ENCODE data around the gene SMARCC2.
"Not testable (repeated sequence)": the region's sequence is repeated elsewhere in the genome, so short reads cannot be mapped to it uniquely, and the experiment has no call there.

The SMARCC2 gene

DNA sequence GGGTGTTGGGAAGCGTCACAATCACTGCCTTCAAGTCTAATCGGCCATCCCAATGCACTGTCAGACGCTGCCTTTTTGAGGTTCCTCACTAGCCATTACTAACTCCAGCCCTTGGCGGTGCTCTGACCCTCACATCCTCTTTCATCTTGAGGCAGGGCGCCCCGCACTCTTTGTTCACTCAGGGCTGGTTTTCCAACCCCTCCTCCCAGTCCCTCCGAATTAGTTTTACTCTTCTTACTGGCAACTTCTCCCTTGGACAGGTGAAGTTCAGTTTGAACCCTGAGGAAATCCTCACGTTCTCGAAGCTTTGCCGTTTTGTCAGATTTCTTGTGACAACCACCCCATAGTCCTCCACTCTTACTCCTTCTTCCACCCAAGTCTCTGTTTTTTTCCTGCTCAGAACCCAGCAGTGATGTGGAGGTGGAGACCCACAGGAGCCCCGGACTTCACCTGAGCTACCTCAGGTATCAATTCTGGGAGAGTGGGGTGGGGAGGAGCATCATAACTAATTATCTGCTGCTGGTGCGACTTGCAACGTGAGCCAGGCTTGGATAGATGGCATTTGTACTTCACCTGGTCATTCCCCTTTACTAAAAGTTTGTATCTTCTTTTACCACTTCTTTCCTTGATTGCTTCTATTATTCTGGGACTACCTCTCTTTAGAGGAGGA, 70.5 kb downstream of the SMARCC2 start:
- ChIA-PET CTCF (interaction anchor here (0.7 to 14.7 kb wide), 42 partner anchors 9 to 402 kb away, joined by 3 to 243 read pairs (median 6); partner anchors contain the start of genes ANKRD52, ESYT1, MYL6 and MYL6B), POLR2A (interaction anchor here (1.0 to 5.0 kb wide), 9 partner anchors 9 to 352 kb away, joined by 3 to 56 read pairs (median 9); partner anchors contain the start of genes ANKRD52, ESYT1, PA2G4 and RNF41)
- TF ChIP-seq, protein P1, sequence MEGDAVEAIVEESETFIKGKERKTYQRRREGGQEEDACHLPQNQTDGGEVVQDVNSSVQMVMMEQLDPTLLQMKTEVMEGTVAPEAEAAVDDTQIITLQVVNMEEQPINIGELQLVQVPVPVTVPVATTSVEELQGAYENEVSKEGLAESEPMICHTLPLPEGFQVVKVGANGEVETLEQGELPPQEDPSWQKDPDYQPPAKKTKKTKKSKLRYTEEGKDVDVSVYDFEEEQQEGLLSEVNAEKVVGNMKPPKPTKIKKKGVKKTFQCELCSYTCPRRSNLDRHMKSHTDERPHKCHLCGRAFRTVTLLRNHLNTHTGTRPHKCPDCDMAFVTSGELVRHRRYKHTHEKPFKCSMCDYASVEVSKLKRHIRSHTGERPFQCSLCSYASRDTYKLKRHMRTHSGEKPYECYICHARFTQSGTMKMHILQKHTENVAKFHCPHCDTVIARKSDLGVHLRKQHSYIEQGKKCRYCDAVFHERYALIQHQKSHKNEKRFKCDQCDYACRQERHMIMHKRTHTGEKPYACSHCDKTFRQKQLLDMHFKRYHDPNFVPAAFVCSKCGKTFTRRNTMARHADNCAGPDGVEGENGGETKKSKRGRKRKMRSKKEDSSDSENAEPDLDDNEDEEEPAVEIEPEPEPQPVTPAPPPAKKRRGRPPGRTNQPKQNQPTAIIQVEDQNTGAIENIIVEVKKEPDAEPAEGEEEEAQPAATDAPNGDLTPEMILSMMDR (IDR thresholded peaks at IDR 0.05; ENCODE audit: control extremely low read depth, extremely low read depth, low read depth, missing control alignments) = no peak
- peak; percentile 34 for DNase-seq (ENCODE audit: extremely low spot score)

DNA sequence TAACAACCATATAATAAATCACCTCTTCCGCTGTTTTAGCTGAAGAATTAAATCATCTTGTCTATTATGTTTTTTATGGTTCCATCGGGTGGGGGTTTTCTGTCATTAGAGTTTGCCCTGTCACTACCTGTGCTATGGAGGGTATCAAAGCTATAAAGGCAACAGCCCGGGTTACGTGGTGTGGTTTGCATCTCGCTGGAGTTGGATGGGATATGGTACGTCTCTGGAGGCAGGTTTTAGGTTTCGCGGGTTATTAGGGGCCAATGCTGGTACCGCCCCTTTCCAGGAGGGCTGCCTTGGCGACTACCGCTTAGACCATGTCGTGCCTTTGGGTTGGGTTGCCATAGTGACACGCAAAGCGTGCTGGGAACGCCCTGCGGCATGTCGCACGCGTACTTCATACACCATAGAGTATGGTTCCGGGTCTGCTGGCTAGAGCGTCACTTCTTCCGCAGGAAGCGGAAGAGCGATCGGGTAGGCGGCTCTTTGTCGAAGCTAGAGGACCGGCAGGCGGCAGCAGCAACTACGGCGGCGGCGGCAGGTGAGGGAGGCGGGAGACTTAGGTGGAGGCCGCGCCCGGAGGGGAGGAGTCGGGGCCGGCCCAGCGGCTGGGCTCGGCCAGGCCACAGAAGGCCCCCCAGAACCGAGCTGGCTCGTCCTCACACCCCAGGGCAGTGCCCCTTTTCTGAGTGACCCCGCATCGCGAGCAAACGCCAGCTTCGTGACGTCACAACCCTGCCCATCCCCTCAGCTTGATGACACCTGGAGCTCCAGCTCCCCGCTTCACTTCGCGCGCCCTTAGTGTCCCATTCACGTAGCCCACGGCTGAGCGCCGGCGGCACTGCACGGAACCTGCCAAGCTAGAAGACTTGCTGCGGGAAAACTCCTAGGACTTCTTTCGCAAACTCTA, 71.2 kb downstream of the SMARCC2 start, which contains the start of gene ZC3H10:
Gene ZC3H10 (plus strand): TSS at position 489 of the 910 bp plus-strand sequence. CDS start 2,297 bp downstream, outside the sequence.
- CTCF ChIA-PET = interaction anchor here (0.7 to 14.7 kb wide), 38 partner anchors 10 to 519 kb away, joined by 3 to 243 read pairs (median 6); partner anchors contain the start of genes ANKRD52, ESYT1, MYL6 and MYL6B
- POLR2A ChIA-PET = interaction anchor here (0.6 to 5.0 kb wide), 12 partner anchors 9 to 353 kb away, joined by 3 to 56 read pairs (median 4); partner anchors contain the start of genes ANKRD52, ESYT1, PA2G4 and RNF41
- TF ChIP-seq, protein P1 (IDR thresholded peaks at IDR 0.05; ENCODE audit: control extremely low read depth, extremely low read depth, low read depth, missing control alignments) = peak; percentile 62
- peak; percentile 93 for DNase-seq (ENCODE audit: extremely low spot score)

DNA sequence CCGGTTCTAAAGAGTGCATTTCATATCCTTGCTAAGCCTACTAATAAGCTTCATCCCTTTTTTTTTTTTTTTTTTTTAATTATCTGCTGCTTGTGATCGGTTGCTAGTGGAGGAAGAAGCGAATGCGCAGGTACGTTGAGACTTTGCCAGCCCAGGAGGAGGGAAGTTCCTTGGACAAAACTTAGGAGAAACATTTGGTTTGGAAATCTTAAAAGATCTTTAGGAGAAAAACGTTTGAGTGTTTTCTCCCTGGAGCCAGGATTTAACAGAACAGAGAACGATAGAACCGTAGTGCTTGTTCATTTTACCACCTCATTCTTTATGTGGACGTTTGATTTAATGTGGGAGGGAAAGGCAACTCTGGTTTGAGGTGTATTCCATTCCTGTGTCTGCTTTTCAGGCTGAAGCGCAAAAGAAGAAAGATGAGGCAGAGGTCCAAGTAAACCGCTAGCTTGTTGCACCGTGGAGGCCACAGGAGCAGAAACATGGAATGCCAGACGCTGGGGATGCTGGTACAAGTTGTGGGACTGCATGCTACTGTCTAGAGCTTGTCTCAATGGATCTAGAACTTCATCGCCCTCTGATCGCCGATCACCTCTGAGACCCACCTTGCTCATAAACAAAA, 72.1 kb downstream of the SMARCC2 start:
- not testable (repeated sequence) for DNase-seq (ENCODE audit: extremely low spot score)
- ChIA-PET POLR2A (interaction anchor here (0.6 to 5.0 kb wide), 12 partner anchors 10 to 321 kb away, joined by 3 to 56 read pairs (median 4); partner anchors contain the start of genes ESYT1, PA2G4 and SMARCC2), CTCF (interaction anchor here (1.5 to 14.7 kb wide), 11 partner anchors 9 to 520 kb away, joined by 5 to 243 read pairs (median 20); partner anchors contain the start of genes ANKRD52, ESYT1, PA2G4 and RNF41)

DNA sequence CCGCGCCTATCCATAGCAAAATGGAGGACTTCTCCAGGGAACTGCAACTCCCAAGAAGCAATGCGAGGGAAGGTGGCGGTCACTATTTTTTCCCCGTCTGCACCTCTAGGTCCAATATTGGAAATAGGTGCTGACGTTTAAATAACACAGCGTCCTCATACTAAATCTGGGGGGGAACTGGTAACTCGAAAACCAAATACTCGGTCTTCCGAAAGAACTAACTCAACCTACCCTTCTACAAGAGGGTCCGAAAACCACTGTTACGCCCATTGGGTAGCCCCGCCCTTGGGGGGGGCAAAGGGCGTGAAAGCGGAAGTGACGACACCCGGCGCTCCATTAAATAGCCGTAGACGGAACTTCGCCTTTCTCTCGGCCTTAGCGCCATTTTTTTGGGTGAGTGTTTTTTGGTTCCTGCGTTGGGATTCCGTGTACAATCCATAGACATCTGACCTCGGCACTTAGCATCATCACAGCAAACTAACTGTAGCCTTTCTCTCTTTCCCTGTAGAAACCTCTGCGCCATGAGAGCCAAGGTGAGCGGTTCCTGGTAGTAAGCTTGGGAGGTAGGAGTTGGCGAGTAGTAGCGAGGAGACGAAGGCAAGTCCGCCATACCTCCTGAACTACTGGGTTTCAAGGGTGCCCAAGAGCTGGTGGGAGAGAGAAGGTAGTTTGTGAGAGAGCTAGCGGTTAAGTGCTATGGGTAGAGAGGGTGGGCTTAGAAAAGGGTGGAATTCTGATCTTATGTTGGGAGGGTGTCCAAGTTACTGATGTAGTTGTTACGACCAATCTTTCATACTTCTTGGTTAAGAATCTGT, 72.8 kb downstream of the SMARCC2 start, which contains the start of gene RPL41:
Gene RPL41 (plus strand): TSS at position 367 of the 815 bp plus-strand sequence.
- TF ChIP-seq, protein P1 (IDR thresholded peaks at IDR 0.05; ENCODE audit: control extremely low read depth, extremely low read depth, low read depth, missing control alignments) = no peak
- peak; percentile 84 for DNase-seq (ENCODE audit: extremely low spot score)
- POLR2A ChIA-PET = interaction anchor here (0.6 to 5.0 kb wide), 8 partner anchors 11 to 75 kb away, joined by 3 to 56 read pairs (median 3); partner anchors contain the start of genes ESYT1 and PA2G4
- CTCF ChIA-PET = interaction anchor here (1.1 to 14.7 kb wide), 9 partner anchors 8 to 520 kb away, joined by 3 to 243 read pairs (median 25); partner anchors contain the start of genes ESYT1, PA2G4, RNF41 and SMARCC2

DNA sequence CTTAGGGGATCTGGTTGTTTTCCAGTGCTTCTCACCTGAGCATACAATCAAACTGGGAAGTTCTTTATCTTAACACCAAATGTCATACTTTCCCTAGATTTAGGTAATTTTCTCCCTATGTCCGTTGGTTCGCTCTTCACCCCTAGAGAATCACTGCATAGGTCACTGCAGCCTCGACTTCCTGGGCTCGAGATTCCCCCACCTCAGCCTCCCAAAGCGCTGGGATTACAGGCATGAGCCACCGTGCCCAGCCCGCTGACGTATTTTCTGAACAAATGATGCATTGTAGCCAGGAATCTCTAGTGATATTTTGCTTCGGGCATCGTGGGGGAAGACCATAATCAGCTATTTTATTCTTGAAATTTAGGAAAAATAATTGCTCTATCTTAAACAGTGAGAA, 74.0 kb downstream of the SMARCC2 start:
- no peak for DNase-seq (ENCODE audit: extremely low spot score)
- ChIA-PET CTCF (interaction anchor here (1.0 to 7.5 kb wide), 4 partner anchors 8 to 74 kb away, joined by 3 to 42 read pairs (median 4); partner anchors contain the start of genes PA2G4 and SMARCC2), POLR2A (interaction anchor here (1.0 to 5.0 kb wide), 2 partner anchors 11 to 12 kb away, joined by 3 to 56 read pairs; partner anchors contain the start of gene PA2G4)
- TF ChIP-seq, protein P1 (IDR thresholded peaks at IDR 0.05; ENCODE audit: control extremely low read depth, extremely low read depth, low read depth, missing control alignments) = no peak

All from GM10248 (cell line).